PC-3 (cell line): ENCODE data around the gene RSAD1.
"Not testable (repeated sequence)": the region's sequence is repeated elsewhere in the genome, so short reads cannot be mapped to it uniquely, and the experiment has no call there.

ENCODE experiments used
- CTCF ChIP-seq: fragments of 300-600 bp; sonication (generic); conservative IDR thresholded peaks from 2 replicates; pipeline ENCODE4 v1.5.1; 2017; ENCODE audit warnings: antibody characterized with exemption, low read depth, mild to moderate bottlenecking, low read length
- EZH2 ChIP-seq: fragments of 300-600 bp; sonication (generic); IDR thresholded peaks from one replicate; pipeline ENCODE4 v1.6.1; 2017; ENCODE audit warnings: antibody characterized with exemption, mild to moderate bottlenecking, low read length; ENCODE audit not compliant: unreplicated experiment

- TF ChIP-seq CTCF, EZH2: not testable (repeated sequence)
Measured at GRCh38 chr17:50475775-50476544, 2.7 kb upstream of the RSAD1 start.
